ENCODE measurements around the gene PIGL. TPM values are rescaled to one million over a fixed set of nuclear protein-coding genes. Genes with fewer than 3 reads are reported as not detected.

Gene PIGL
- total RNA-seq, 1 donor from 2014 or later = 53.0 TPM

DNA sequence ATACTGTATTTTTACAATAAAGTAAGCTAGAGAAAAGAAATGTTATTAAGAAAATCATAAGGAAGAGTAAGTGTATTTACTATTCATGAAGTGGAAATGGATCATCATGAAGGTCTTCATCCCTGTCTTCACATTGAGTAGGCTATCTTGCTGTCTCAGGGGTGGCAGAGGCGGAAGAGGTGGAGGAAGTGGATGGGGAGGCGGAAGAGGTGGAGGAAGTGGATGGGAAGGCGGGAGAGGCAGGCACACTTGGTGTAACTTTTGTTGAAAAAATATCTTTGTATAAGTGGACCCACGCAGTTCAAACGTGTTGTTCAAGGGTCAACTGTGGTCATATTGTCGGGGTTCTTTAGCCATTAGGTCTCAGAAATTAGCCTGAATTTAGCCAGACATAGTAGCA is 50.2 kb downstream of the PIGL start:
- no peak for DNase-seq (ENCODE audit: low read depth)
- Histone ChIP-seq H3K36me3 (ENCODE audit: control insufficient read depth, insufficient read depth, low read length) (no peaks in the 10 kb centered on the region), H3K4me3 (ENCODE audit: low read depth, low read length) (no peak overlapping the region), H3K27me3 (ENCODE audit: control insufficient read depth, insufficient read depth, low read length) (no peaks in the 10 kb centered on the region)
- TF ChIP-seq, protein P1, sequence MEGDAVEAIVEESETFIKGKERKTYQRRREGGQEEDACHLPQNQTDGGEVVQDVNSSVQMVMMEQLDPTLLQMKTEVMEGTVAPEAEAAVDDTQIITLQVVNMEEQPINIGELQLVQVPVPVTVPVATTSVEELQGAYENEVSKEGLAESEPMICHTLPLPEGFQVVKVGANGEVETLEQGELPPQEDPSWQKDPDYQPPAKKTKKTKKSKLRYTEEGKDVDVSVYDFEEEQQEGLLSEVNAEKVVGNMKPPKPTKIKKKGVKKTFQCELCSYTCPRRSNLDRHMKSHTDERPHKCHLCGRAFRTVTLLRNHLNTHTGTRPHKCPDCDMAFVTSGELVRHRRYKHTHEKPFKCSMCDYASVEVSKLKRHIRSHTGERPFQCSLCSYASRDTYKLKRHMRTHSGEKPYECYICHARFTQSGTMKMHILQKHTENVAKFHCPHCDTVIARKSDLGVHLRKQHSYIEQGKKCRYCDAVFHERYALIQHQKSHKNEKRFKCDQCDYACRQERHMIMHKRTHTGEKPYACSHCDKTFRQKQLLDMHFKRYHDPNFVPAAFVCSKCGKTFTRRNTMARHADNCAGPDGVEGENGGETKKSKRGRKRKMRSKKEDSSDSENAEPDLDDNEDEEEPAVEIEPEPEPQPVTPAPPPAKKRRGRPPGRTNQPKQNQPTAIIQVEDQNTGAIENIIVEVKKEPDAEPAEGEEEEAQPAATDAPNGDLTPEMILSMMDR (IDR thresholded peaks at IDR 0.05; ENCODE audit: insufficient read depth, low read length, poor library complexity, severe bottlenecking) = no peak

DNA sequence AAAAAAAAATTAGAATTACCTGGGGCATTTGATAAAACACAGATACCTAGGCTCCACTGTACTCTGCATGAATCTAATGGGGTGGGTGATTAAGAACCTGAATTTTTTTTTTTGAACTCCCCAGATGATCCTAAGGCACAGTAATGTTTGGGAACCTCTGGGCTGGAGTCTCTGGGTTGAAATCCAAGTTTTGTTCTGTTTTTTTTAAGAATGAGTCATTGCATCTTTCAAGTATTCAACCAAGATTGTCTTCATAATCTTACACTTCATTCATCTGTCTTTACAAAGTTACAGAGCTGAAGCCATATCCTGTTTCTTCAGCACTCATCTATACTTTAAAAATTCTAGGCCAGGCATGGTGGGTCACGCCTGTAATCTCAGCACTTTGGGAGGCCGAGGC is 52.6 kb downstream of the PIGL start:
- no peaks in the 10 kb centered on the region for H3K27me3 ChIP-seq (ENCODE audit: control insufficient read depth, insufficient read depth, low read length)
- TF ChIP-seq, protein P1 (IDR thresholded peaks at IDR 0.05; ENCODE audit: insufficient read depth, low read length, poor library complexity, severe bottlenecking) = no peak
- no peak overlapping the region for H3K4me3 ChIP-seq (ENCODE audit: low read depth, low read length)
- H3K36me3 ChIP-seq (ENCODE audit: control insufficient read depth, insufficient read depth, low read length) = no peaks in the 10 kb centered on the region
- no peak for DNase-seq (ENCODE audit: low read depth)

DNA sequence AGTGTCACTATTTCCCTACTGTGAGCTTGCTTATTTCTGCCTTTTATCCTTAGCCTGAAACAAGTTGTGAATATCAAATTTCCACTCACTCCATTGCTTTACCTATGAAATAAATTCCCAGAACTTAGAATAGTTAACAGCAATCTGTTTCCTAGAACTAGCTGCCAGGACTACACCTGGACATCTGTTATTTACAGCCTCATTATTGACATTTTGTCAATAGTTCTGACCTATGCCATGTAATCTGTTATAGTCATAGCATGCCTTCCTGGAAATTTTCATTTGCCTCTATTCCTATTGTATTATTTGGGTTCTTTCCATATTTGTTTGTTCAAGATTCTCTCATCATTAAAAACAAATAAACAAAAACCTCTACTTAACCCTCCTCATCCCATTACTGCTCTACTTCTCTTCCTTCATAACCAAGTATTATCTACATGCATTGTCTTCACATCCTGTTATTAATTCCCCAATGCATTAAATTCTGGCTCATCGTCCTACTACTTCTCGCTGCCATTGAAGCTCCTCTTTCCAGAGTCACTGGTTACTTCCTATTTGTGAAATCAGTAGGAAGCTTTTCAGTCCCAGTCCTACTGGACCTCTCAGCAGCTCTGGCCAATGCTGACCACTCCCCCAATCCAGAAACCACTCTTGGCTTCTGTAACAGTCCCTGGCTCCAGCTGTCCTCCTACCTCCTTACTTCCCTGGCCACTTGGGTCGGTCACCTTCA is 55.3 kb downstream of the PIGL start:
- no peaks in the 10 kb centered on the region for H3K36me3 ChIP-seq (ENCODE audit: control insufficient read depth, insufficient read depth, low read length)
- no peak for DNase-seq (ENCODE audit: low read depth)
- H3K4me3 ChIP-seq (ENCODE audit: low read depth, low read length) = no peak overlapping the region
- TF ChIP-seq, protein P1 (IDR thresholded peaks at IDR 0.05; ENCODE audit: insufficient read depth, low read length, poor library complexity, severe bottlenecking) = no peak
- H3K27me3 ChIP-seq (ENCODE audit: control insufficient read depth, insufficient read depth, low read length) = no peaks in the 10 kb centered on the region

DNA sequence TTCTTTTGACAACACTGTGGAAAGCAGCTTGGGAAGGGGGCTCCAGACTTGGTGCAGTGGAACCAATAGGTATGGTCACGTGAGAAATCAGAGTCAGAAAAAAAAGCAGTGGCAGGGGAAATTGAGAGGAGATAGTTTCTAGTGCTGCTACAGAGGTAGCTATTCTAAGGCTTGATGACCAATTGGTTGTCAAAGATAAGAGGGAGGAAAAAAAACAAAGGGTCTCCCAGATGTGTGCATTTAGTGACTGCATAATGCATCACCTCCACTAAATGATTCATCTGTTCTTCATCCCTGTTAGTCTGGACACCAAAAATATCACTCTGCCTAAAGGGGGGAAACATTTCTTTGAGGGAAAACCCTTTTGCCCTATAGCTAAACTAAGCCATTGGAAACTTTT is 56.5 kb downstream of the PIGL start:
- Histone ChIP-seq H3K4me3 (ENCODE audit: low read depth, low read length) (no peak overlapping the region), H3K27me3 (ENCODE audit: control insufficient read depth, insufficient read depth, low read length) (no peaks in the 10 kb centered on the region), H3K36me3 (ENCODE audit: control insufficient read depth, insufficient read depth, low read length) (no peaks in the 10 kb centered on the region)
- DNase-seq (ENCODE audit: low read depth) = no peak
- TF ChIP-seq, protein P1 (IDR thresholded peaks at IDR 0.05; ENCODE audit: insufficient read depth, low read length, poor library complexity, severe bottlenecking) = no peak

DNA sequence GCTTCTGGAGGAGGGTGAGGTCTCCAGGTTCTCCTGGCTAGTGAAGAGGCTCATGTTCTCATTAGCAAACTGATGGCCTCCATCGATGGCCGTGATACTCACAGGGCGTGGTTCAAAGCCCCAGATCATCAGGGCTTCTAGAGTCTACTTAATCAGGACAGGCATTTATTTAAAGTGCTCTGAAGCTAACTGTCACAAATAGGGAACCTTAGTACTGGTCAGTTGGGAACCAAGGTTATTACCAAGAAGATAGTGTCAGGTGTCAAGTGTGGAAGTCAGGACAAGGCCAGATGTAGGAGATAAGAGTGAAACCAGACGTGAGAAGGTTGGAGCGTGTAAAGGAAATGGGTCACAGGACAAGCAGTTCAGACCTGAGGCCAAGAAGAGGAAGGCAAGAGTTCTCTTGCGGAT is 56.9 kb downstream of the PIGL start:
- no peak overlapping the region for H3K4me3 ChIP-seq (ENCODE audit: low read depth, low read length)
- no peak for DNase-seq (ENCODE audit: low read depth)
- TF ChIP-seq, protein P1 (IDR thresholded peaks at IDR 0.05; ENCODE audit: insufficient read depth, low read length, poor library complexity, severe bottlenecking) = no peak
- H3K36me3 ChIP-seq (ENCODE audit: control insufficient read depth, insufficient read depth, low read length) = no peaks in the 10 kb centered on the region
- no peaks in the 10 kb centered on the region for H3K27me3 ChIP-seq (ENCODE audit: control insufficient read depth, insufficient read depth, low read length)

DNA sequence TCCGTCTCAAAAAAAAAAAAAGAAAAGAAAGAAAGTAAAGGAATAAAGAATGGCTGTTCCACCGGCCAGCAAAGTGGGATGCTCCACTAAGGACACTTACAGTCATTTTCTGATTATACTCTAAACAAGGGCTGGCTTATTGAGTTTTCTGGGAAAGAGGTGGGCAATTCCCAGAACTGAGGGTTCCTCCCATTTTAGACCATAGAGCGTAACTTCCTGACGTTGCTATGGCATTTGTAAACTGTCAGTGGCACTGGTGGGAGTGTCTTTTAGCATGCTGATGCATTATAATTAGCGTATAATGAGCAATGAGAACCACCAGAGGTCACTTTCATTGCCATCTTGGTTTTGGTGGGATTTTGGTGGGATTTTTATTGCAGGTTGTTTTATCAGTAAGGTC is 58.0 kb downstream of the PIGL start:
- H3K27me3 ChIP-seq (ENCODE audit: control insufficient read depth, insufficient read depth, low read length) = no peaks in the 10 kb centered on the region
- TF ChIP-seq, protein P1 (IDR thresholded peaks at IDR 0.05; ENCODE audit: insufficient read depth, low read length, poor library complexity, severe bottlenecking) = no peak
- DNase-seq (ENCODE audit: low read depth) = no peak

More for the DNA sequence above, 58.0 kb downstream of the PIGL start:
- no peak overlapping the region for H3K4me3 ChIP-seq (ENCODE audit: low read depth, low read length)
- H3K36me3 ChIP-seq (ENCODE audit: control insufficient read depth, insufficient read depth, low read length) = no peaks in the 10 kb centered on the region

Measured in kidney epithelial cell (primary cell).